Measurements from ENCODE around the gene SMARCA4.
"Not testable (repeated sequence)": the region's sequence is repeated elsewhere in the genome, so short reads cannot be mapped to it uniquely, and the experiment has no call there.

Gene SMARCA4

DNA sequence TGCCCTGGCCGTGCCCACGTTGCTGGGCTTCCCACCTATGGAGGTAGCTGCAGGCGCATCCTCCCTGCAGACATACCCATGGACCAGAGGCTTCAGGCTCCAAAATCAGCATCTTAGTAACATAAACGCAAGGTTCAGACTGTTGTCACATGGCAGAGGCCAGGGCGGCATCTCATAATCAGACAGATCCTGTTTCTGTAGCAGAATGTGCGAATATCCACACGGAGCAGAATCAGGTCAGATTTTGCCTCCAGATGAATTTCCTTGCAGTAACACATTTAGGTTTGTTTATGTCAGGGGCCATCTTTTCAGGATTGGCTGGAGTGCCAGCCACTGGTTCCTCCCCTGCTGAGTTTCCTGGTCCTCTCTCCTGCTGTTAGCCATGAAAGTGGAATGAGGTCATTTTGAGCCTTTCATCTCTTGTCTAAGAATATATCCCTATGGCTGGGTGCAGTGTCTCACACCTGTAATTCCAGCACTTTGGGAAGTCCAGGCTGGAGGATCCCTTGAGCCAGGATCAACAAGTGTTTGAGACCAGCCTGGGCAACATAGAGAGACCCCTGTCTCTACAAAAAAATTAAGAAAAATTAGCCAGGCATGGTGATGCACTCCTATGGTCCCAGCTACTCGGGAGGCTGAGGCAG lies 20.5 kb downstream of the SMARCA4 start:
- no peak for DNase-seq

GRCh38 chr19:10983026-10983425 lies 22.2 kb downstream of the SMARCA4 start:
- no peak for DNase-seq

GRCh38 chr19:10984166-10984735 lies 23.4 kb downstream of the SMARCA4 start:
- no peak for DNase-seq

GRCh38 chr19:10985502-10985901 lies 24.7 kb downstream of the SMARCA4 start:
- no peak for DNase-seq

DNA sequence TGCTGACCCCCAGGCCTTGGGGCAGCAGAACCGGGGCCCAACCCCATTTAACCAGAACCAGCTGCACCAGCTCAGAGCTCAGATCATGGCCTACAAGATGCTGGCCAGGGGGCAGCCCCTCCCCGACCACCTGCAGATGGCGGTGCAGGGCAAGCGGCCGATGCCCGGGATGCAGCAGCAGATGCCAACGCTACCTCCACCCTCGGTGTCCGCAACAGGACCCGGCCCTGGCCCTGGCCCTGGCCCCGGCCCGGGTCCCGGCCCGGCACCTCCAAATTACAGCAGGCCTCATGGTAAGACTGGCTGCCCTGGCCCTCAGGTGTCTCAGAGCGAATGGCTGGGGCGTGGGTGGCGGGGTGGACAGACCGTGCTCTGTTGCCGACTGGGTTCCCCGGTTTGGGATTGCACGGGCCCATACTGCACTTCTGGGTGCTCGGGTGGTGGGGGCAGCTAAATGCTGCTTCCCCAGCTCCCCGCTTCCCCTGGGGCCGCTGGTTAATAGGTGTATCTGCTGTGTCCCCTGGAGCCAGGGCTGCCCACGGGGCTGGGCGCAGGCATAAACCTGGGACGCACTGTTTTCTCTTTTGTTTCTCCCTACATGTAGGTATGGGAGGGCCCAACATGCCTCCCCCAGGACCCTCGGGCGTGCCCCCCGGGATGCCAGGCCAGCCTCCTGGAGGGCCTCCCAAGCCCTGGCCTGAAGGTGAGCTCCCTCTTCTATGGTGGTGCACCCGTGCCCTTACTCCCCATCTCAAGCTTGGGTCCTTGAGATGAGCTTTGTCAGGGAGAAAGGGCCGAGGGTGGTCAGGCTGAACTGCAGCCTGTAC lies 25.7 kb downstream of the SMARCA4 start:
- no peak for DNase-seq

DNA sequence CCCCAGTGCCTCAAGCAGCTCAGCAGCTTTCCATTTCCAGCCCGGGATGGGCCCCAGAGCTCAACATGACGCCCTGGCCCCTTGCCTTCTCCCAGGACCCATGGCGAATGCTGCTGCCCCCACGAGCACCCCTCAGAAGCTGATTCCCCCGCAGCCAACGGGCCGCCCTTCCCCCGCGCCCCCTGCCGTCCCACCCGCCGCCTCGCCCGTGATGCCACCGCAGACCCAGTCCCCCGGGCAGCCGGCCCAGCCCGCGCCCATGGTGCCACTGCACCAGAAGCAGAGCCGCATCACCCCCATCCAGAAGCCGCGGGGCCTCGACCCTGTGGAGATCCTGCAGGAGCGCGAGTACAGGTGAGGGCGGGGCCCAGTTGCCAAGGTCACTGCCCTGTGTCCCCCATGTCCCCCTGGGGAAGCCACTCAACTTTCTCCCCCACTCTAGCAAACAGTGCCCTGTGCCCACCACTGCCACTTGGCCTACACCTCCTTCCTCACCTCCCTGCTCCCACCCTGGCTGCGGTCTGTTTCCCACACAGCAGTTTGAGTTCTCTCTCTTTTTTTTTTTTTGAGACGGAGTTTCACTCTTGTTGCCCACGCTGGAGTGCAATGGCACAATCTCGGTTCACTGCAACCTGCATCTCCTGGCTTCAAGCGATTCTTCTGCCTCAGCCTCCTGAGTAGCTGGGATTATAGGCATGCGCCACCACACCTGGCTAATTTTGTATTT lies 26.9 kb downstream of the SMARCA4 start:
- no peak for DNase-seq

DNA sequence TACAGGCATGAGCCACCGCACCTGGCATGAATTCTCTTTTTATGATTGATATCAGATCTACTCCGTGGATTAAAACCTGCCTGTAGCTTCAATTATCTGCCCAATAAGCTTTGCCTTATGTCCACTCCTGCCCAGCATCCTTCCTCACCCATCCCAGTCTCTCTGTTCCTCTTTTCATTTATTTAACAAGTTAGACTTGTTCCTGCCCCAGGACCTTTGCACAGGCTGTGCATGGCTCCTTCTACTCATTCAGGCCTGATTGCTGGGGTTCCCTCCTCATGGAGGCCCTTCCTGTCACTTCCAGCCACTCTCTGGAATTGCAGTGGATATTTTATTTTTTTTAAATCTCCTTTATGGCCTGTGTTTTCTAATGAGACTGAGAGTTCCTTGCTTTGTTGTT lies 27.6 kb downstream of the SMARCA4 start:
- DNase-seq = no peak

- no peak for DNase-seq
These were observed 28.1 kb downstream of the SMARCA4 start for GRCh38 chr19:10988921-10989320.

- DNase-seq = no peak
These were observed 30.2 kb downstream of the SMARCA4 start for GRCh38 chr19:10991076-10991475.

- DNase-seq = no peak
These were observed 30.8 kb downstream of the SMARCA4 start for GRCh38 chr19:10991521-10992081.

DNA sequence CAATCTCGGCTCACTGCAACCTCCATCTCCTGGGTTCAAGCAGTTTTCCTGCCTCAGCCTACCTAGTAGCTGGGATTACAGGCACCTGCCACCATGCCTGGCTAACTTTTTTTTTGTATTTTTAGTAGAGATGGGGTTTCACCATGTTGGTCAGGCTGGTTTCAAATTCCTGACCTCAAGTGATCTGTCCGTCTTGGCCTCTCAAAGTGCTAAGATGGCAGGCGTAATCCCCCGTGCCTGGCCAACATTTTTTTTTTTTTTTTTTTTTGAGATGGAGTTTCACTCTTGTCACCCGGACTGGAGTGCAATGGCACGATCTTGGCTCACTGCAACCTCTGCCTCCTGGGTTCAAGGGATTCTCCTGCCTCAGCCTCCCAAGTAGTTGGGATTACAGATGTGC lies 31.3 kb downstream of the SMARCA4 start:
- DNase-seq = not testable (repeated sequence)

DNA sequence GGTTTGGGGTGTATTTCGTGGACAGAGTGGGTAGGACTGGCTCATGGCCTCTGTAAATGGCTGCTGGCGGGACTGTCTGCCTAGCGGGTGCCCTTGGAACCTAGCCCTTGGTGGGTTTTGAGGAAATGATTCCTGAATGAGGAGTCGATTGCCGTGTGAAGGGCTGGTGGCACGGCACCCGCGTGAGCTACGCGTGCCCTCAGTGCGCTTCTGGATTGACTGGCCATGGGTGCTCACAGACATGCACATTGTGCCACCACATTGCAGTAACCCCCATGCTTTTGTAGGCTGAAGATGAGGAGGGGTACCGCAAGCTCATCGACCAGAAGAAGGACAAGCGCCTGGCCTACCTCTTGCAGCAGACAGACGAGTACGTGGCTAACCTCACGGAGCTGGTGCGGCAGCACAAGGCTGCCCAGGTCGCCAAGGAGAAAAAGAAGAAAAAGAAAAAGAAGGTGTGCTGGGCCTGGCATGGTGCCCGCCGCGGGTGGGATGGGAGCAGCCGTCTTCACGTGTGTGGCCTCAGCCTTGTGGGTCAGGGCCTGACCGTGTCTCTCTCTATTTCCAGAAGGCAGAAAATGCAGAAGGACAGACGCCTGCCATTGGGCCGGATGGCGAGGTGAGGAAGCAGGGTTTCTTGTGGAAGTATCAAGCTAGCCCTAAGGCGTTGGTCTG lies 35.2 kb downstream of the SMARCA4 start:
- DNase-seq = no peak

DNA sequence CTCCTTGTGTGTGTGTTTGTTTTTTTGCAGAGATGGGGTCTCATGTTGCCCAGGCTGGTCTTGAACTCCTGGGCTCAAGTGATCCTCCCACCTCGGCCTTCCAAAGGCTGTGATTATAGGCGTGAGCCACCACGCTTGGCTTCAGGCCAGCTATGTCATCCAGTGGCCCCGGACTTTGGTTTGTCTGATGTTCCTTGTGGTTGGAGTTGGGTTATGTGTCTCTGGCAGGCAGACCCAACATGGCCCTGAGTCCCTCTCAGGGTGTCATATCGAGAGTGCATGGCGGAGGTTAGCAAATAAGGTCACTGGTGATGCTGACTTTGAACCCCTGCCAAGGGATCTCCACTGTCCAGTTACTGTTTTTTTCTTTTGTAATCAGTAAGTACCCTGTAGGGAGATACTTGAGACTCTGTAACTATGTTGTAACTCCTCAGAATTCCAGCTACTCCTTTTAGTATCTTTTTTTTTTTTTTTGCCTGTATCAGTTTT lies 37.3 kb downstream of the SMARCA4 start:
- no peak for DNase-seq

- DNase-seq = no peak
These were observed 37.8 kb downstream of the SMARCA4 start for GRCh38 chr19:10998666-10999065.

- no peak for DNase-seq
These were observed 44.7 kb downstream of the SMARCA4 start for GRCh38 chr19:11005521-11005920.

DNA sequence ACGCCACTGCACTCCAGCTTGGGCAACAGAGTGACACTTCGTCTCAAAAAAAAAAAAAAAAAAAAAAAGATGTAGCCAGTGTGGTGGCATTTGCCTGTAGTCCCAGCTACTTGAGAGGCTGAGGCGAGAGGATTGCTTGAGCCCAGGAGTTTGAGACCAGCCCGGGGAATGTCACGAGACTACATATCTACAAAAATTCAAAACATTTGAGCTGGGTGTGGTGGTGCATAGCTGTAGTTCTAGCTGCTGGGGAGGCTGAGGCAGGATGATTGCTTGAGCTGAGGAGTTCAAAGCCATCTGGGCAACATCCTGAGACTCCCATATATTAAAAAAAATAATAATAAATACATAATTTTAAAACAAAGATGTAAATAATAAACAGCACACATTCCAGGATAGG lies 46.6 kb downstream of the SMARCA4 start:
- no peak for DNase-seq

- no peak for DNase-seq
These were observed 47.2 kb downstream of the SMARCA4 start for GRCh38 chr19:11007962-11008532.

- no peak for DNase-seq
These were observed 49.2 kb downstream of the SMARCA4 start for GRCh38 chr19:11010041-11010440.

DNA sequence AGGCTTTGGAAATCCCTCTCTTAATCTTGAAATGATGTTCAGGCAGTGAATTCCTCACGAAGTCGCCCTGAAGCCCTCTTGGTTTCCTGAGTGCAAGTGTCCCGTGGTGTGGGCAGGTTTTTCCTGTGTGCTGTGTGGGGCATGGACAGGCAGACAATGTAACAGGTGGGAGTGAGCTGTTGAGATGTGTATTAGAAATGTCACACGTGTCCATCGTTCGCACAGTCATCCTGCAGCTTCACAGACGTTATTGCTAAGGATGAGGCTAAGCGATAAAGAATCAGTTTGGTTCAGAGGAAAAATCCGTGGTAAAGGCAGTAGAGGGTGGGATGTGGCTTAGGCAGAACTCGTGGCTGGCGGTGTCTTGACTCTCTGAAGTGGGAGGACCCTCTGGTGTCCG lies 51.7 kb downstream of the SMARCA4 start:
- DNase-seq = no peak

- DNase-seq = no peak
These were observed 52.9 kb downstream of the SMARCA4 start for GRCh38 chr19:11013771-11014170.

- DNase-seq = no peak
These were observed 53.6 kb downstream of the SMARCA4 start for GRCh38 chr19:11014403-11014911.

- DNase-seq = no peak
These were observed 55.8 kb downstream of the SMARCA4 start for GRCh38 chr19:11016631-11017030.
